GM19463 (cell line): ENCODE data around the gene SCP2.
"Not testable (repeated sequence)": the region's sequence is repeated elsewhere in the genome, so short reads cannot be mapped to it uniquely, and the experiment has no call there.

ENCODE experiments used
- ATAC-seq: cut with Tn5 transposase; IDR thresholded peaks from one replicate; pipeline ENCODE4 v1.9.1; 2021; ENCODE audit warnings: mild to moderate bottlenecking, moderate library complexity; ENCODE audit not compliant: unreplicated experiment

Gene SCP2

GRCh38 chr1:52967666-52968065 lies 40.6 kb downstream of the SCP2 start:
- ATAC-seq = no peak

- not testable (repeated sequence) for ATAC-seq
These were observed 42.2 kb downstream of the SCP2 start for GRCh38 chr1:52969234-52969633.

- no peak for ATAC-seq
These were observed 43.1 kb downstream of the SCP2 start for GRCh38 chr1:52970149-52970548.

GRCh38 chr1:52973841-52974240 lies 46.8 kb downstream of the SCP2 start:
- ATAC-seq = no peak

- no peak for ATAC-seq
These were observed 49.3 kb downstream of the SCP2 start for GRCh38 chr1:52976183-52977035.

- no peak for ATAC-seq
These were observed 51.0 kb downstream of the SCP2 start for GRCh38 chr1:52978045-52978444.

GRCh38 chr1:52992733-52993132 lies 65.7 kb downstream of the SCP2 start:
- ATAC-seq = not testable (repeated sequence)

- no peak for ATAC-seq
These were observed 67.6 kb downstream of the SCP2 start for GRCh38 chr1:52994656-52995055.

GRCh38 chr1:52996653-52997052 lies 69.6 kb downstream of the SCP2 start:
- ATAC-seq = no peak

GRCh38 chr1:53001128-53001527 lies 74.1 kb downstream of the SCP2 start:
- no peak for ATAC-seq

- ATAC-seq = not testable (repeated sequence)
These were observed 79.5 kb downstream of the SCP2 start for GRCh38 chr1:53006612-53007011.

- ATAC-seq = not testable (repeated sequence)
These were observed 83.2 kb downstream of the SCP2 start for GRCh38 chr1:53010247-53010646.

GRCh38 chr1:53011175-53011574 lies 84.1 kb downstream of the SCP2 start:
- ATAC-seq = no peak

GRCh38 chr1:53014791-53015507 lies 87.9 kb downstream of the SCP2 start:
- peak; percentile 81 for ATAC-seq

- ATAC-seq = no peak
These were observed 88.4 kb downstream of the SCP2 start for GRCh38 chr1:53015508-53015860.

GRCh38 chr1:53016705-53017104 lies 89.6 kb downstream of the SCP2 start:
- ATAC-seq = no peak

GRCh38 chr1:53020588-53020987 lies 93.5 kb downstream of the SCP2 start:
- no peak for ATAC-seq

- ATAC-seq = no peak
These were observed 95.1 kb downstream of the SCP2 start for GRCh38 chr1:53022179-53022578.

- ATAC-seq = no peak
These were observed 96.5 kb downstream of the SCP2 start for GRCh38 chr1:53023546-53023945.

GRCh38 chr1:53024117-53024516 lies 97.0 kb downstream of the SCP2 start:
- ATAC-seq = no peak

GRCh38 chr1:53025034-53025768 lies 98.1 kb downstream of the SCP2 start:
- no peak for ATAC-seq

GRCh38 chr1:53025769-53026112 lies 98.7 kb downstream of the SCP2 start:
- no peak for ATAC-seq
